Activated T-cell treated with anti-CD3 and anti-CD28 coated beads, Interleukin-2, amount 50 U/mL, for 1 hour (primary cell): ENCODE measurements around the gene HES1.

Source experiments
- DNase-seq: peaks from one replicate; pipeline ENCODE4 v3.0.0-alpha.2; 2020

Gene HES1

GRCh38 chr3:194103505-194103904 lies 32.4 kb upstream of the HES1 start:
- peak; percentile 31 for DNase-seq

DNA sequence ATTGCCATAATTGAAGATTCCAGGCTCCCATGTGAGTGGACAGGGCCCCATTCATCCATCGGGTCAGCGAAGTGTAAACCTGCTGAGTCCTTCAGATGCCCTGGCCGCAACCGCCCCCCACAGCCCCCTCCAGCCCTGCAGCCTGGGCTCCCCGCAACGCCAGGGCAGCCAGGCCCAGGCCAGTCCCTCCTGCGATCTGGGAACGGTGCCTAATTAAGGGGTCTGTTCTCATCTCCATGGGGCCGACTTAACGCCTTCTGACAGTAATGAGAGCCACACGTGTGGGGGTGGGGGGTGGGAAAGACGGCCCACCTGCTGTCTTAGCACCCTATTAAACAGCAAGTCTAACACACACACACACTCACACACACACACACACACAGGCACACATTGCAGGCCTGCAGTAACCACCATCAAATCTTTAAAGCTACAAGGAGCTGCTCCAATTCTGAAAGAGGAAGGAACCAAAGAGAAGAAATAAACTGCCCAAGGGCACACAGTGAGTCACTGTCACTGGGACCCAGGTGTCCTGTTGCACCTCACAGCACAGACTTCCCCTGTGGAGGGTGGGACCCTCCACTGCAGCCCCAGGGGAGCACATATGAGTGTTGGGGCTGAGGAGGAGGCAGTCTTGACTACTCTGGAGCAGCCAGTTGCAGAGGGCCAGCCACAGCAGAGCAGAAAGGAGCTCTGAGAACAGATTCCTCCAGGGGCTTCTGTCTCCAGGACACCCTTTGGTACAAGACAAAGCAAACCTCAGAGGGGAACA lies 31.8 kb upstream of the HES1 start:
- no peak for DNase-seq

GRCh38 chr3:194105292-194105691 lies 30.7 kb upstream of the HES1 start:
- no peak for DNase-seq

GRCh38 chr3:194107107-194107506 lies 28.8 kb upstream of the HES1 start:
- no peak for DNase-seq

GRCh38 chr3:194109192-194109863 lies 26.6 kb upstream of the HES1 start:
- no peak for DNase-seq

- no peak for DNase-seq
These were observed 25.5 kb upstream of the HES1 start for GRCh38 chr3:194110483-194110882.

GRCh38 chr3:194111336-194111735 lies 24.6 kb upstream of the HES1 start:
- no peak for DNase-seq

- DNase-seq = no peak
These were observed 23.5 kb upstream of the HES1 start for GRCh38 chr3:194112120-194113106.

GRCh38 chr3:194114123-194114522 lies 21.8 kb upstream of the HES1 start:
- DNase-seq = no peak

DNA sequence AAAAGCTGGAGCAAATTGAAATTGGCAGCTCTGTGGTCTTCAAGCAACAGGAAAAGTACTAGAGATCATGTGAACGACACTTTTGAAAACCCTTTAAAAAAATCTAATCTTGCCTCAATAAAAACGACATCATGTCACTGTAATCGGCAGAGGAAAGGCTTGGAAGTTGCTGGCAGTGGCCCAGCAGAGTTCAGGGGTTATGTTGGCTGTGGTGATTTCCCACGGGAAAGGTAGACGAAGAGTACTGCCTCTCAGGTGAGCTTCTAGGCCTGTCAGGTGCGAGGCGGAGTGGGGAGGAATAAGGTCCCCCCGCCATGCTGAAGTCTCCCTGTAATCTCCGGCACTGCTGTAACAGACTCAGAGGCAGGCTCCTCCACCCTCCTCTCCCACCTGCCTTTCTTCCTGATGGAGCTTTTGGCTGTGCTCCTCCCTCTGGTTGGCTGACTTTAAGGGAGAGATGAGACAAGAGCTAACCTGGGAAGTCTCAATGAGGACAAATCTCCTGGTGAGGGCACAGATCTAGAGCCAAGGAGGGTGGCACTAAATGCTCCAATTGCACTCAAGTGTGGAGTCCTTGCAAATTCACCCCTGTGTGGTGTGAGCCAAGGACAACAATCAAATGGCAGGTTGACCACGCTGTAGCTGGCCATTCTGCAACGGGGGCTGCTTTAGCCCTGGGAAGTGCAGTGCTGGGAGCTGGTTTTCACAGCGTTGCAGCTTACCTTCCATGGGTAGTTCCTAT lies 18.7 kb upstream of the HES1 start:
- no peak for DNase-seq

DNA sequence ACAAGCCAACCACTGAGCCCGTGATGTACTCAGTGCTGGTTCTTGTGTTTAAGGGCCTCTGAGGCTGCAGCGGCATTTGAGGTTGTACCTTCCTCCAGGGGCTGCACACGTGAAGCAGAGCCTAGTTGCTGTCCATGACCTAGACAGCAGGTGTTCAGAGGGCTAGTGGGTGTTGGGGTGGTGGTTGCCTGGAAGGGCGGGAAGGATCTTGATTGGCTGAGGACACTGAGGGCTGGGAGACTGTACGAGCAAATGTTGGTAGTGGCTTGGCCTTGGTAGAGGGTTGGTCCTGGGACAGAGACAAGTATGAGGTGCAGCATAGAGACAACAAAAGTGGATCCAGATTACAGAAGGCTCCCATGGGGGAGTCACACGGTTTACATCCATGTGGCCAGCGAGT lies 17.0 kb upstream of the HES1 start:
- DNase-seq = no peak

GRCh38 chr3:194119831-194120590 lies 15.9 kb upstream of the HES1 start:
- DNase-seq = no peak

- no peak for DNase-seq
These were observed 14.9 kb upstream of the HES1 start for GRCh38 chr3:194120789-194121770.

DNA sequence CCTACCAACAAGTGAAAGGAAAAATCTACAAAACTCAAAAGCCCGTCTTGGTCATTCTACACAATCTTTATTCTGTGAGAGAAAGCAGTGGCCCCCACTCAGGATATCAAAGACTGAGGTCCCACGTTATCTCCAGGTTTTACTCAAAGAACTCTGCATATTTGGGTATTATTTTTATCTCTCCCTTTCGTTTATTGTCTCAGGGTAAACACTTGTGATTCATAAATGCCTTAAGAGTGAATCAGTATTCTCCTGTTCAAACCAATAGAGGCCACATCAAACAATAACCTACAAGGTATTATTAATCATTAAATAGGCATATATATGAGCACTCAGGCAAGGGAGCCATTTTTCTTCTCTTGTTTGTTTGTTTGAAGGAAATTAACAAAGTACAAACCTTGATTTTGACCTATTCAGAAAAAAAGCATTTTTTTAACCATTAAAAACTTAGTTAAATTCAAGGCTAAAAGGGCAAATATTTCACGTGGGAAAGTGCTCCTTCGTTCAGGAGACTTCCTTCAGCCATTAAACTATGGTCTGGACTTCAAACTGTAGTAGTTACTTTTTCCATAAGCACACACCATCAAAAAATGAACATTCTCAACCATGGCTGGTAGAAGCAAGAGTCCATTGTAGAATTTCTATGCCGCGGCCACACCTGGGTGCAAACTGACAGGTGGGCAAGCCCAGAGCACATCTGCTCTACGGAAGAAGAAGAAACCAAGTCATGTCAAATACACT lies 13.9 kb upstream of the HES1 start:
- DNase-seq = no peak

DNA sequence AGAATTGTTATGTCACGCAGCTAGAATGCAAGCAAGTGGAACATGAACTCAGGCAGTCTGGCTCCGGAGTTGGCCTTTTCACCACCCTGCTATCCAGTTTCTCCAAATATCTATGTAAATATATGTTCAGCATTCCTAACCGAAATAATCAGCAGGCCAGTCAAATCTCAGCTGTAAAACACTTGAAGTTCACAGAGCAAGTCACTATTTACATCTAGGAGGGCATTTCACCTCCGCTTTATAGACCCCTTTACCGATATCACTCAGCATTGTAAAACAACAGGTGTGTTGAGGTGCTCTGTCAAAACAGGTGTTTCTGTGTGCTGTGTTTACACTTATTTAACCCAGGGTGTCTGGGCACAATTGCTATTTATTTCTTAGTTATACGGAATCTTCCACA lies 12.2 kb upstream of the HES1 start:
- no peak for DNase-seq

- DNase-seq = no peak
These were observed 11.8 kb upstream of the HES1 start for GRCh38 chr3:194124193-194124592.

- no peak for DNase-seq
These were observed 10.5 kb upstream of the HES1 start for GRCh38 chr3:194125442-194125841.

- DNase-seq = no peak
These were observed 9.2 kb upstream of the HES1 start for GRCh38 chr3:194126790-194127189.

- no peak for DNase-seq
These were observed 7.6 kb upstream of the HES1 start for GRCh38 chr3:194128202-194128918.
